T-helper 2 cell treated with Interferon-gamma antibody and Interleukin-4, amounts not matched to agents 100 ng/mL and 5 ng/mL, for 36 hours (primary cell): ENCODE results near the gene DEPDC1B. TPM values are rescaled to one million over a fixed set of nuclear protein-coding genes. Genes with fewer than 3 reads are reported as not detected.

ENCODE experiments used
- intact Hi-C: fragments of 100-400 bp; cut with micrococcal nuclease; formaldehyde crosslinking; loops from one replicate; pipeline ENCODE4 v1.15.1; 2023
- total RNA-seq: library from RNA; stranded (reverse); gene quantifications from 2 replicates; pipeline ENCODE4 v1.2.3, GENCODE V29; 2022

DEPDC1B gene
- total RNA-seq, 1 donor from 2014 or later: 36.5 TPM

GRCh38 chr5:60700416-60700757 lies 421 bp upstream of the DEPDC1B start:
- intact Hi-C loops: loop anchor here (1.0 to 5.0 kb wide), 4 partner anchors 142 to 632 kb away; partner anchors contain the start of genes ELOVL7, ERCC8, NDUFAF2 and SMIM15

DNA sequence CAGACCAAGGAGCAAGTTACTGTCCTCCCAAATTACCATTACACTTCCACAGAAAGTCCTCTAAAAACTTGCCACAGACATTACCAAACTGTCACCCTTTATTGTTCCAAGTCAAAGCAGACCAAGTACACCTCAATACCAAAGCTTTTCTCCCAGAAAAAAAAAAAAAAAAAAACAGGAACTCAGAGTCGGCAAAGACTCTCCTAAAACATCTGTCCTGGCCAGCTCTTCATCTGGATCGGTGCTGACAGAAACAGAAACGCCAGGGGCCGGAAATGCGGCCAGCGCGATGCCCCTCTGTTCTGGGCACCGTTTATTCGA lies 718 bp downstream of the DEPDC1B start:
- intact Hi-C loops: loop anchor here (5.0 kb wide), 1 partner anchor 708 kb away; no protein-coding TSS in a partner anchor

DNA sequence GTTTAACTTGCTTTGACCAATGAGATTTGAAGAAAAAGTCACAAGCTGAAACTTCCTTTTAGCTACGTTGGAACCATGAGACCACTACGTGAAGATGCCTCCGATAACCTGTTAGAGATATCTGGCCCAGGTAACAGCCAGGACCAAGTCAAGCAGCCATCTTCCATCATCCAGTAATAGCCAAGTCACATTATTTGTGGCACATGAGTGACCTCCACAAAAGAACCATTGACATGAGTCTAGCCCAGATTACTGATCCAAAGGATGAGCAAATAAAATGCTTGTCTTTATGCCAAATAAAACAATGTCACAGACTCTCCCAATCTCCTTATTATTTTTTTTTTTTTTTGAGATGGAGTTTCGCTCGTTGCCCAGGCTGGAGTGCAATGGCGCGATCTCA lies 1.6 kb downstream of the DEPDC1B start:
- intact Hi-C loops: loop anchor here (5.0 kb wide), 1 partner anchor 709 kb away; no protein-coding TSS in a partner anchor

DNA sequence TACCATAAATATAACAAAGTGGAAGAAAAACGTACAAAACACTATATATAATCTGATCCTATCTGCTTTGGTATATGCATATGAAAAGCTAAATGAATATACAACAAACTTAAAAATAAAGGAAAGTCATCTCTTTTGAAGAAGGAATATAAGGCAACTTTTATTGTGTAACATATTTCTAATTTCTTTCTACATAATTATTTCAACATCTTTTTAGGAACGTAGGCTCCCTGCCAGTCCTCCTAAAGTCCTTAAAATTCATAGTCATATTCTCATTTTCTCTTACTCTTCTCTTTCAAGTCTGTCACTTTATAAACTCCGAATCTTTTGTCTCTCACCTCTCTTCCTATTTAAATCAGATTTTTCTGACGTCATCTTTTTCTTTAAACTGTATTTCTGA lies 9.6 kb downstream of the DEPDC1B start:
- intact Hi-C loops: no loop called here

- intact Hi-C loops: no loop called here
These were observed 11.0 kb downstream of the DEPDC1B start for GRCh38 chr5:60688980-60689379.

GRCh38 chr5:60687927-60688720 lies 11.8 kb downstream of the DEPDC1B start:
- intact Hi-C loops: no loop called here

DNA sequence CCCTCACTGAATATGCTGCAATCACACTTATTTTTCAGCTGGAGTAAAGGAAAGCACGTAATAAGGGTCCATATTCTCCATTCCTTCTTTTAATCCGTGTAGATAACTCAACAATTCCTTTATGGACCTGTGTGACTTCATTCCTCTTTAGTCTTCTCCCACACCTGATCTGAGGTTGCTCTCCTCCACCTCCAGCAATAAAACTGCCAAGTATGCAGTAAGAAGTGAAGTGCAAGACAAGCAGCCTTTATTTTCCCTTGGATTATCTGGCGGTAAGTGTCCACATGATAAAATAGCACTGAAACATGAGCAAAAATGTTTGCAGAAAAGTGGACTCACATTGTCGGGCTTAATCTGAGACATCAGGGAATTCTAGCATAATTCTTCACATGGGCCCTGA lies 13.8 kb downstream of the DEPDC1B start:
- intact Hi-C loops: no loop called here

DNA sequence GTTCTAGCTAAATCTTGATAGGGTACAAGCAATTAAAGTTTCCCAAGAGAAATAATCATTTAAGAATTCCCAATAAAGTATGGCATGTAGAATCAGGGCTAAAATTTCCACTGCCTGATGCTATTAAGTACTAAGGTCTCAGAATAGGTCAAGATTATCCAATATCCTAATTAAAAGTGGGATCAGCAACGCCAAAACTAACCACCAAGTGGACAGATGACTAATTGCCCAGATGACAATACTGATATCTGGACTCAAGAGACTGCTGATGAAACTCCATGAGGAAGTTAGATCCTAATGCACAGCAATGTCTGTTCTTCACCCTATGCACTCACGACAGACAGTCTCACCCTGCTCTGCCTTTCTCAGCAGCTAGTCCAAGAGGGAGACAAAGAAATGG lies 14.3 kb downstream of the DEPDC1B start:
- intact Hi-C loops: no loop called here

DNA sequence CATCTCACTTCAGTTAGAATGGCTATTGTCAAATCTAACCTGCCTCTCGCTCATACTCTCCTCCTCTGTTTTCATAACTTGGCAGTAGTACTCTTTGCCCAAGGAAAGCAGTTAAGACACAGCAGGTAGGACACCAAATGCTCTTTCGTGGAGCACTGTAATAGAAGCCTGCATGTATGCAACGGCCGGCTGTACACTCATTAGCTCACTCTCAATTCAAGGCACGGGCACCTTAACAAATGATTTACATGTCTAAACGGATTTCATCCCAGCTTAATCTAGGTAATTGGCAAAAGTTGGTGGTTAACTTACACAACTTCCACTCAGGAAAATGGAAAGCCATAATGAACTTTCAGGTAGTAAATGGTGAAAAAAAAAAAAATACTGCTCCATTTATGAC lies 14.9 kb downstream of the DEPDC1B start:
- intact Hi-C loops: no loop called here

GRCh38 chr5:60682007-60682406 lies 18.0 kb downstream of the DEPDC1B start:
- intact Hi-C loops: loop anchor here (5.0 kb wide), 1 partner anchor 975 kb away; no protein-coding TSS in a partner anchor

DNA sequence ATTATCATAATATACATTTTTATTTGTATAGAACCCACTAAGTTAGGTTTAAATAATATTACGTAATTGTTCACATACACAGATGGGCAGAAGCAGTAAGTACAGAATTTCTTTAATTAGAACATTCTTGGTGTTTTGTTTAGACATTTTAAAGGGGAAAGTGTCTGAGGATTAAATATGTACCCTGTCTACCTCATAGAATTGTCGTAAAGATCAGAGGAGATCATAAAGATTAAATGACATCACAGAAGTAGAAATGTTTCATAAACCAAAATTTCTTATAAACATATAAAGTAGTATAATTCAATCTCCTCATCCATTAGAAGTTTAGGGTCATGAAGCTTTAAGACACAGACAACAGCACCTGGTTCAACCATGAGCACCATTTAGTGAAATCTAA lies 20.1 kb downstream of the DEPDC1B start:
- intact Hi-C loops: loop anchor here (5.0 kb wide), 2 partner anchors 267 to 977 kb away; partner anchors contain the start of genes ERCC8 and NDUFAF2

GRCh38 chr5:60677850-60678664 lies 21.9 kb downstream of the DEPDC1B start:
- intact Hi-C loops: loop anchor here (1.0 to 5.0 kb wide), 4 partner anchors 165 to 282 kb away; partner anchors contain the start of genes ERCC8 and NDUFAF2

DNA sequence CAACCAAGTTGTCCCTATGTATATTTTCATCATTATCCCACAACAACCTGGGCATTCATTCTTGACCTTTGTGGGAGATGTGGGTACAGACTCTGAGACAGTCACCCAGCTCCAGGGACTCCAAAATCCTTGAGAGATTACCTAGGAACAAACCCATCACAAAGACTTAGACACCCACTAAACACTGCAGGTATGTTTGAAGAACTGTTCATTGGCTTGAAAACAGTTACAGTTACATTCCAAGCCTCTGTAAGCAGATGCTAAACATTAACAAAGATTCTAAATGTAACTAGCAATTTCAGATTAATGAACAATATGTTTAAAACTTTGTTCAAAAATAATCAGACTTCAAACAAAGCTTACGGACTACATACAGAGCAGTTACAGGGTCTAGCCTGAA lies 24.7 kb downstream of the DEPDC1B start:
- intact Hi-C loops: loop anchor here (5.0 kb wide), 1 partner anchor 272 kb away; the partner anchor contains the start of genes ERCC8 and NDUFAF2

GRCh38 chr5:60674251-60675069 lies 25.5 kb downstream of the DEPDC1B start:
- intact Hi-C loops: loop anchor here (5.0 kb wide), 1 partner anchor 273 kb away; the partner anchor contains the start of genes ERCC8 and NDUFAF2

DNA sequence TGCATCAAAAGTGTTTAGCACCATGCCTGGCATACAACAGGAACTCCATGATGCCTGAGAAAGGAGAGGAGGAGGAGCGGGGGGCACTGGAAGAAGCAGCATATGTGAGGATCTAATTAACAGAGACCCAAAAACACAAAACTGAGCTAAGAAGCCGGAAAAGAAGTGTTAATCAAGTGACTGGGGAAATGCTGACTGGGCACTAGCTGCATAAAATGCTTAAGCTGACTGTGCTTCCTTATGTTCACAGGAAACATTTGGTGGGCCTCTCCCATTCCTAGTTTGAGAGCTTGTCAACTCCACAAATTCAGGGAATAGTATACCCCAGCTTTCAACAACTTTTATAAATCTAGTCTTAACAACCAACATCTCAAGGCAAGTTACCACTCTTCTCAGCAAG lies 26.6 kb downstream of the DEPDC1B start:
- intact Hi-C loops: no loop called here

DNA sequence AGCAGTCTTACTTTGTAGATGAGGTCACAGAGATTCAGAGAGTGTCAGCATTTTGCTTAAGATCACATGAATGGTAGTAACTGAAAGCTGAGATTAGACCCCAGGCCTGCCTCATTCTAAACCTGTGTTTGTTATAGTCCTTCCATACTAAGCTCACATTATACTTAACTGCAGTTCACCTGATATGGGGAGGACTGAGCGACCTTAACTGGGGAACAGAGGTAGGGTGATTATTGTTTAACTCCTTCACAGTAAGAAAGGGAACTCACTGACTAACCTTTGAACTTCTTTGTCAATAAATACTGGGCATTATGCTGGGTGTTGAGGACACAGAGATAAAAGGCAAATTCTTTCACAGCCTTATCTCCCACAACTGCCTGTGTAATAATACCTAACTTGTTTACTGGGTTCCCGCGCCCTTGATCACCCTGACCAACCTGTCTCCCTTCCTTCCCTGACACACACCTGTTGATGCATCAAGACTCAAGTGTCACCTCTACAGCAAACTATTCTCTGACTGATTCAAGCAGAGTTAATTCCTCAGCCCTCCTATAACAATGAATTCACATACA lies 27.2 kb downstream of the DEPDC1B start:
- intact Hi-C loops: no loop called here

- intact Hi-C loops: no loop called here
These were observed 27.9 kb downstream of the DEPDC1B start for GRCh38 chr5:60671899-60672692.

DNA sequence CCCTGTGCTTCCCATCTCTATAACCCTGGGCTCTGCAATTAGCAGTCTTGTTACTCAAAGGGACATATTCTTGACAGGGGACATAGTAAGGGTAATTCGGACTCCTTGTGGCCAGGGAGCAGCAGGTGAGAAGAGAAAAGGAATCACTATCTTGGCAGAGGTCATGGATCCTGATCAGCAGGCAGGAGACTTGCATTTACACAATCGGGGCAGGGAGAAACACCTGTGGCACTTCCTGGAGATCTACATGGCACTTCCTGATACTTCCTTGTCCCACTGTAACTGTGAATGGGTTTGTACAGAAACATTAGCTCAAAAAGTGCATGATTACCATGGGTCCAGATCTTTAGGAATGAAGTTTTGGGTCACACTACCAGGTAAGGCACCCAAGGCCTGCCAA lies 29.2 kb downstream of the DEPDC1B start:
- intact Hi-C loops: no loop called here

DNA sequence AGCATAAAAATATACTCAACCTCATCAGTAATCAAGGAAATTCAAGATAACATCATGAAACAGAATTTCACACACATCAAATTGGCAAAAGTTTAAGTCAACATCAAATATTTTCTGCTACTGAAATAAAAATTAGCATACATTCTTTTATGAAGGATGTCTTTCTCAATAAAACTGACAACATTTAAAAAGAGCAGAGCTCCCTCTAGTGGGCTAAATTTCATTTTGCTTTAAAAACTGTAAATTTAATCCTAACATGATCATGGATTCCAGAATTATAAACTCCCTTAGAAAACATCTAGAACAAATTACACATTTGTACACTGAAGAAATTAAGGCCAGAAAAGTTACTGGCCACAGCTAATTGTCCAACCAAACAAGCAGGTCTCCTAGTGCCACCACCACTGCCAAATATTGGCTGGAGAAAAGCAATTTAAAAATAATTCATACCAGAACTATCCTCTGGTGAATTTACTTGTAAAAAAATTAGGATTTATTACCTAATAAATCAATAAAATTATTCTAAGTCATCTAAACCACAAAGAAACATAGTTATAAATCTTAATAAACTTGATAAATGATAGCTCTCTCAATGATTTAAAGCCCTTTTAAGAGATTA lies 31.2 kb downstream of the DEPDC1B start:
- intact Hi-C loops: loop anchor here (1.0 to 5.0 kb wide), 2 partner anchors 386 to 858 kb away; no protein-coding TSS in a partner anchor
